Pancreas (tissue), 10 donors: ENCODE data around the gene KCNK3. TPM values are rescaled to one million over a fixed set of nuclear protein-coding genes. Genes with fewer than 3 reads are reported as not detected.
A peak's percentile ranks its signal among the peaks of the same experiment; 100 is the strongest.
"Not testable (repeated sequence)": the region's sequence is repeated elsewhere in the genome, so short reads cannot be mapped to it uniquely, and the experiment has no call there.

Experiments used
- ATAC-seq, 4 donors: fragments of 200-7000 bp; cut with Tn5 transposase; one replicate each; pipeline versions ENCODE4 v1.8.0 to v1.9.1; 2020; ENCODE audit warnings: mild to moderate bottlenecking in 4 of 4, moderate library complexity in 4 of 4
- DNase-seq, 6 donors: peaks; one replicate each; pipeline ENCODE4 v3.0.0-alpha.2; 2020
- FAIRE-seq: peaks from 2 replicates; lab custom pipeline; 2012; peaks lifted over from hg19 to GRCh38; lab: Jason Lieb, UNC
- H3K27ac ChIP-seq, 4 donors: fragments of 200-600 bp; sonication (generic); 1 replicate in 3 of 4; 2 replicates in 1 of 4; pipeline versions ENCODE4 v1.5.0 to v1.8.0; 2020
- H3K27me3 ChIP-seq, 4 donors: fragments of 200-600 bp; one replicate each; pipeline ENCODE4 v1.8.0; 2021
- H3K36me3 ChIP-seq, 3 donors: fragments of 200-600 bp; sonication (generic) in 1 of 3; one replicate each; pipeline versions ENCODE4 v1.5.0 to v1.8.0; 2020 to 2021
- H3K4me1 ChIP-seq, 3 donors: fragments of 200-600 bp; one replicate each; pipeline ENCODE4 v1.8.0; 2021
- H3K4me3 ChIP-seq, 4 donors: fragments of 200-600 bp; sonication (generic) in 2 of 4; one replicate each; pipeline versions ENCODE4 v1.5.0 to v1.8.0; 2020 to 2021
- H3K9me3 ChIP-seq, 4 donors: fragments of 200-600 bp; one replicate each; pipeline ENCODE4 v1.8.0; 2021
- CTCF ChIP-seq, 4 donors: fragments of 200-600 bp; sonication (generic) in 3 of 4; IDR thresholded peaks; one replicate each; pipeline versions ENCODE4 v1.5.0 to v1.8.0; 2021; ENCODE audit warnings: antibody characterized with exemption in 4 of 4
- WGBS, 2 donors: extraction: QIAGEN DNeasy Blood & Tissue Kit; methylation state at CpG; one replicate each; pipeline ENCODE4 v1.1.7; 2013; 5-methylcytosine and 5-hydroxymethylcytosine counted together
- intact Hi-C, 3 donors: fragments of 100-400 bp; cut with DNase I; formaldehyde crosslinking; loops; one replicate each; pipeline versions ENCODE4 v1.11.1 to v1.14.2; 2022
- polyA plus RNA-seq, 2 donors: library from polyadenylated mRNA; stranded (reverse); fragments of 200-250 nt; gene quantifications; one replicate each; pipeline ENCODE4 v1.2.3, GENCODE V29; 2013
- total RNA-seq, 6 donors: library from RNA; stranded (reverse); fragmentation: NEBNext Ultra II Directional in 4 of 6; extraction: Animal tissue kit (Norgen Biotek cat#: 25700) in 4 of 6; gene quantifications; one replicate each; pipeline versions ENCODE4 v1.2.1 to v1.2.4, GENCODE V29; 2021 to 2023
- donor health status: healthy with polysubstance abuse.
- donor health status: DM: no; HTN: no; CAD: no; lungs with moderate emphysema.
- donor health status: DM: no; HTN: no; CAD: no.
- donor health status: control.
- donor health status: control.
- donor health status: Bipolar disorder and iron deficiency.
- donor health status: DM: yes; HTN: yes; CAD: no.
- donor health status: DM: no; HTN: no; CAD: no.
- donor health status: DM: no; HTN: no; CAD: no.
- donor health status: DM: yes; HTN: yes; CAD: no.

The KCNK3 gene
- total and polyA plus RNA-seq, 8 donors: 7.5 to 46.4 (median 30.2) TPM

- Histone ChIP-seq H3K9me3 (no peaks in the 10 kb centered on the region), H3K27ac (no peak overlapping the region), H3K4me3 (no peak overlapping the region), H3K36me3 (no peaks in the 10 kb centered on the region), H3K27me3 (no peaks in the 10 kb centered on the region), H3K4me1 (no peaks in the 10 kb centered on the region)
- FAIRE-seq (no peak), ATAC-seq (no peak), DNase-seq (no peak)
- intact Hi-C loops: no loop called here
- TF ChIP-seq CTCF (IDR thresholded peaks at IDR 0.05): no peak
- 93 to 95% methylated on average over 9 of the region's 9 CpGs for WGBS, 2 donors
Measured at GRCh38 chr2:26655611-26656195, 36.8 kb upstream of the KCNK3 start.

- Histone ChIP-seq H3K4me3 (no peak overlapping the region), H3K27me3 (no peaks in the 10 kb centered on the region), H3K36me3 (no peaks in the 10 kb centered on the region), H3K4me1 (no peaks in the 10 kb centered on the region), H3K9me3 (no peaks in the 10 kb centered on the region), H3K27ac (no peak overlapping the region)
- intact Hi-C loops: no loop called here
- DNase-seq (no peak), ATAC-seq (no peak), FAIRE-seq (no peak)
- WGBS, 2 donors: 74 to 82% methylated on average over 4 of the region's 4 CpGs
- no peak for TF ChIP-seq CTCF (IDR thresholded peaks at IDR 0.05)
Measured at GRCh38 chr2:26657265-26657664, 35.3 kb upstream of the KCNK3 start.

GRCh38 chr2:26658691-26659346 lies 33.7 kb upstream of the KCNK3 start:
- FAIRE-seq (no peak), DNase-seq (no peak), ATAC-seq (peak in 2 of 4 donors; percentile 31 to 62)
- Histone ChIP-seq H3K4me1 (no peaks in the 10 kb centered on the region), H3K4me3 (no peak overlapping the region), H3K9me3 (no peaks in the 10 kb centered on the region), H3K27me3 (no peaks in the 10 kb centered on the region), H3K36me3 (no peaks in the 10 kb centered on the region), H3K27ac (no peak overlapping the region)
- WGBS, 2 donors: 51 to 56% methylated on average over 6 of the region's 6 CpGs
- no peak for TF ChIP-seq CTCF (IDR thresholded peaks at IDR 0.05)
- intact Hi-C loops: no loop called here

GRCh38 chr2:26660363-26660962 lies 32.1 kb upstream of the KCNK3 start:
- no peaks in the 10 kb centered on the region for H3K4me1 ChIP-seq
- no peaks in the 10 kb centered on the region for H3K36me3 ChIP-seq
- 87 to 89% methylated on average over 1 of the region's 1 CpG for WGBS, 2 donors
- intact Hi-C loops: no loop called here
- H3K9me3 ChIP-seq: no peaks in the 10 kb centered on the region
- H3K4me3 ChIP-seq: no peak overlapping the region
- no peak for TF ChIP-seq CTCF (IDR thresholded peaks at IDR 0.05)
- no peak for ATAC-seq
- no peaks in the 10 kb centered on the region for H3K27me3 ChIP-seq
- H3K27ac ChIP-seq: no peak overlapping the region
- no peak for DNase-seq
- no peak for FAIRE-seq

- H3K27ac ChIP-seq, ATAC-seq, DNase-seq, intact Hi-C loops, FAIRE-seq, H3K27me3 ChIP-seq, H3K36me3 ChIP-seq, H3K9me3 ChIP-seq, H3K4me3 ChIP-seq, H3K4me1 ChIP-seq: not testable (repeated sequence)
- WGBS, 2 donors: 88 to 91% methylated on average over 19 to 21 of the region's 21 CpGs
Measured at GRCh38 chr2:26665296-26665695, 27.2 kb upstream of the KCNK3 start.
